ENCODE data around the gene ANKRD29. TPM values are rescaled to one million over a fixed set of nuclear protein-coding genes. Genes with fewer than 3 reads are reported as not detected.

The ANKRD29 gene
- total and polyA plus RNA-seq, 2 experiments from 2014 or later, result 6.6 to 36.6 TPM

GRCh38 chr18:23648456-23648855 is 14.3 kb downstream of the ANKRD29 start (continued):
- TF ChIP-seq ZNF462 (CRISPR knock-in tag; IDR thresholded peaks at IDR 0.05) (no peak), REST (IDR thresholded peaks at IDR 0.05; ENCODE audit: unreplicated experiment) (no peak), EZH2phosphoT487 (IDR thresholded peaks at IDR 0.05; ENCODE audit: unreplicated experiment) (no peak), ZNF331 (CRISPR knock-in tag; IDR thresholded peaks at IDR 0.05; ENCODE audit: low read depth) (no peak), EZH2 (IDR thresholded peaks at IDR 0.05; ENCODE audit: low read depth, unreplicated experiment) (no peak), CTCF (conservative IDR thresholded peaks at IDR 0.05; ENCODE audit: low read depth in 2 of 2) (no peak), CREB1 (CRISPR knock-in tag; IDR thresholded peaks at IDR 0.05; ENCODE audit: low read depth) (no peak), NANOG (IDR thresholded peaks at IDR 0.05; ENCODE audit: borderline replicate concordance) (no peak), STAT1 (IDR thresholded peaks at IDR 0.05; ENCODE audit: unreplicated experiment) (no peak), POLR2AphosphoS5 (IDR thresholded peaks at IDR 0.05; ENCODE audit: low read depth) (no peak)
